HepG2 (cell line): Measurements from ENCODE around the gene XRCC1. TPM values are rescaled to one million over a fixed set of nuclear protein-coding genes. Genes with fewer than 3 reads are reported as not detected.

ENCODE experiments used
- ATF7 ChIP-seq, 2 experiments: fragments of 450-650 bp in 1 of 2; sonication (generic) in 1 of 2; formaldehyde crosslinking in 1 of 2; IDR thresholded peaks; 2 replicates each; pipeline versions ENCODE4 v1.4.0 to v1.6.1; 2016 to 2020; ENCODE audit warnings: antibody characterized with exemption in 1 of 2, mild to moderate bottlenecking in 1 of 2, missing genetic modification reagents in 1 of 2
- ATM ChIP-seq: fragments of 450-650 bp; IDR thresholded peaks from 2 replicates; pipeline ENCODE4 v1.7.1; 2017; ENCODE audit warnings: mild to moderate bottlenecking, borderline replicate concordance
- DMAP1 ChIP-seq: IDR thresholded peaks from 2 replicates; pipeline ENCODE4 v1.6.1; 2016
- FOXK1 ChIP-seq: sonication (generic); formaldehyde crosslinking; IDR thresholded peaks from 2 replicates; pipeline ENCODE4 v1.4.0; 2020; ENCODE audit warnings: low read depth, missing genetic modification reagents, borderline replicate concordance
- GATAD1 ChIP-seq: IDR thresholded peaks from 2 replicates; pipeline ENCODE4 v1.6.1; 2016; ENCODE audit warnings: missing genetic modification reagents, missing compliant biosample characterization
- HIVEP1 ChIP-seq: sonication (generic); formaldehyde crosslinking; IDR thresholded peaks from 2 replicates; pipeline ENCODE4 v1.4.0; 2020; ENCODE audit warnings: mild to moderate bottlenecking, missing genetic modification reagents
- KAT7 ChIP-seq: IDR thresholded peaks from 2 replicates; pipeline ENCODE4 v1.6.1; 2018; ENCODE audit warnings: borderline replicate concordance, missing compliant biosample characterization
- MATR3 ChIP-seq: sonication (generic); formaldehyde crosslinking; IDR thresholded peaks from 2 replicates; pipeline ENCODE4 v1.4.0; 2020; ENCODE audit warnings: missing genetic modification reagents
- MTERF4 ChIP-seq: sonication (generic); formaldehyde crosslinking; IDR thresholded peaks from 2 replicates; pipeline ENCODE4 v1.8.0; 2023; ENCODE audit warnings: mild to moderate bottlenecking, missing genetic modification reagents
- POGK ChIP-seq: sonication (generic); formaldehyde crosslinking; conservative IDR thresholded peaks from 2 replicates; pipeline ENCODE4 v1.8.0; 2022; ENCODE audit warnings: mild to moderate bottlenecking, moderate library complexity, missing genetic modification reagents
- RBFOX2 ChIP-seq: fragments of 200-400 bp; formaldehyde crosslinking; IDR thresholded peaks from 2 replicates; pipeline ENCODE4 v1.6.1; 2017; ENCODE audit warnings: low read depth, mild to moderate bottlenecking, low read length
- SALL1 ChIP-seq: sonication (generic); formaldehyde crosslinking; IDR thresholded peaks from 2 replicates; pipeline ENCODE4 v1.8.0; 2022; ENCODE audit warnings: mild to moderate bottlenecking, missing genetic modification reagents
- SIX1 ChIP-seq: sonication (generic); formaldehyde crosslinking; IDR thresholded peaks from 2 replicates; pipeline ENCODE4 v1.4.0; 2020; ENCODE audit warnings: missing genetic modification reagents, borderline replicate concordance
- SP4 ChIP-seq: sonication (generic); formaldehyde crosslinking; IDR thresholded peaks from 2 replicates; pipeline ENCODE4 v1.8.1; 2023; ENCODE audit warnings: mild to moderate bottlenecking, missing genetic modification reagents
- SSRP1 ChIP-seq: IDR thresholded peaks from 2 replicates; pipeline ENCODE4 v1.6.1; 2016; ENCODE audit warnings: control low read depth
- ZNF142 ChIP-seq: sonication (generic); formaldehyde crosslinking; IDR thresholded peaks from 2 replicates; pipeline ENCODE4 v1.4.0; 2020; ENCODE audit warnings: missing genetic modification reagents
- ZNF549 ChIP-seq: sonication (generic); formaldehyde crosslinking; IDR thresholded peaks from 2 replicates; pipeline ENCODE4 v1.5.0; 2020; ENCODE audit warnings: missing genetic modification reagents
- ZNF562 ChIP-seq: sonication (generic); formaldehyde crosslinking; IDR thresholded peaks from 2 replicates; pipeline ENCODE4 v1.8.0; 2022; ENCODE audit warnings: missing genetic modification reagents, borderline replicate concordance
- ZNF678 ChIP-seq: sonication (generic); formaldehyde crosslinking; IDR thresholded peaks from 2 replicates; pipeline ENCODE4 v1.4.0; 2020; ENCODE audit warnings: mild to moderate bottlenecking, missing genetic modification reagents
- ZNF761 ChIP-seq: sonication (generic); formaldehyde crosslinking; conservative IDR thresholded peaks from 2 replicates; pipeline ENCODE4 v1.4.0; 2020; ENCODE audit warnings: mild to moderate bottlenecking, missing genetic modification reagents
- ZNF792 ChIP-seq: IDR thresholded peaks from 2 replicates; pipeline ENCODE4 v1.6.1; 2016
- ZNF850 ChIP-seq: sonication (generic); formaldehyde crosslinking; conservative IDR thresholded peaks from 2 replicates; pipeline ENCODE4 v1.9.0; 2021; ENCODE audit warnings: mild to moderate bottlenecking, missing genetic modification reagents
- polyA plus RNA-seq, 8 experiments: library from polyadenylated mRNA; depleted of rRNA in 3 of 8; stranded (reverse) in 7 of 8; unstranded in 1 of 8; fragments of >200 nt; fragmentation: Illumina TruSeq in 4 of 8; extraction: Trizol in 4 of 8; gene quantifications; 2 replicates each; pipeline versions ENCODE4 v1.2.1 to v1.2.3, GENCODE V29; 2011 to 2016; ENCODE audit warnings: low read depth in 4 of 8, missing spikeins in 1 of 8, mixed read lengths in 1 of 8; ENCODE audit not compliant: insufficient read depth in 1 of 8
- total RNA-seq, 5 experiments: library from RNA; depleted of rRNA; stranded (reverse); fragments of >200 nt; fragmentation: Illumina TruSeq; extraction: Trizol; gene quantifications; 2 replicates each; pipeline ENCODE4 v1.2.3, GENCODE V29; 2016; ENCODE audit warnings: low read depth in 1 of 5

The XRCC1 gene
- total and polyA plus RNA-seq, 2 of the 13 experiments (the other 11 are each of a cell fraction or from before 2014, with no cell fraction given) = 24.7 to 26.3 TPM

GRCh38 chr19:43595999-43596841 is 20.9 kb upstream of the XRCC1 start, which contains the start of the genes IRGQ and ZNF576 (continued):
- TF ChIP-seq POGK (CRISPR knock-in tag) (peak; percentile 34), SALL1 (peak; percentile 24; the same call in 1 of the 2 replicates), SP4 (peak; percentile 5; the same call in 1 of the 2 replicates), ATF7 (IDR thresholded peaks at IDR 0.05) (peak; percentile 93), ATF7 (CRISPR knock-in tag; IDR thresholded peaks at IDR 0.05) (peak; percentile 45; the same call in 1 of the 2 replicates), SSRP1 (no peak), DMAP1 (CRISPR knock-in tag) (peak; percentile 72; the same call in 1 of the 2 replicates), GATAD1 (CRISPR knock-in tag) (peak; percentile 99), HIVEP1 (CRISPR knock-in tag) (no peak; the same call in 1 of the 2 replicates), MTERF4 (CRISPR knock-in tag) (no peak), RBFOX2 (peak; percentile 49; the same call in 1 of the 2 replicates), SIX1 (no peak), ZNF850 (CRISPR knock-in tag) (no peak), FOXK1 (CRISPR knock-in tag) (peak; percentile 82; the same call in 1 of the 2 replicates), MATR3 (CRISPR knock-in tag) (no peak), ZNF792 (0 out of 2 replicates have a peak, but pooled peaks have one; percentile 20), ZNF761 (CRISPR knock-in tag) (no peak), ZNF549 (CRISPR knock-in tag) (no peak), ZNF142 (no peak), ZNF678 (CRISPR knock-in tag) (no peak), ATM (no peak), KAT7 (CRISPR knock-in tag) (0 out of 2 replicates have a peak, but pooled peaks have one; percentile 31), ZNF562 (CRISPR knock-in tag) (no peak)
